Lower leg skin (tissue), 3 donors: ENCODE data around the gene NOL4L.

Experiments used
- POLR2A ChIP-seq, 2 donors: fragments of 450-650 bp; IDR thresholded peaks; one replicate each; pipeline ENCODE4 v1.6.1; 2016 to 2017; ENCODE audit warnings: antibody characterized with exemption in 2 of 2, mild to moderate bottlenecking in 1 of 2, moderate library complexity in 1 of 2
- TF ChIP-seq, protein P1 (sequence below), 3 donors: fragments of 450-650 bp; IDR thresholded peaks; one replicate each; pipeline ENCODE4 v1.5.1; 2016; ENCODE audit warnings: antibody characterized with exemption in 3 of 3, mild to moderate bottlenecking in 3 of 3, moderate library complexity in 2 of 3

DNA sequence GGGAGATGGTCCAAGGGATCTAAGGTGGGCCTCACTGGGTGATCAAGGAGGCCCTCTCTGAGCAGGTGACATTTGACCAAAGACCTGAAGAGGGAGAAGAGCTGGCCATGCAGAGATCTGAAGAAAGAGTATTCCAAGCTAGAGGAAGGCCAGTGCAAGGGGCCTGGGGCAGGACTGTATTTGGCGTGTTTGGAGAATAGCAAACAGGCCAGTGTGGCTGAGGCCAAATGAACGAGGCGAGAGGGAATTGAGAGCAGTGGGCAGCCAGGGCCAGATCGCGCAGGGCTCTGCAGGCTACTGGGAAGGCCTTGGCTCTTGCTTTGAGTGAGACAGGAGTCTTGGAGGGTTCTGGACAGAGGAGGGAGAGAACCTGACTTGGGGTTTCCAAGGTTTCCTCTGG, 9.3 kb downstream of the NOL4L start:
- TF ChIP-seq, protein P1, sequence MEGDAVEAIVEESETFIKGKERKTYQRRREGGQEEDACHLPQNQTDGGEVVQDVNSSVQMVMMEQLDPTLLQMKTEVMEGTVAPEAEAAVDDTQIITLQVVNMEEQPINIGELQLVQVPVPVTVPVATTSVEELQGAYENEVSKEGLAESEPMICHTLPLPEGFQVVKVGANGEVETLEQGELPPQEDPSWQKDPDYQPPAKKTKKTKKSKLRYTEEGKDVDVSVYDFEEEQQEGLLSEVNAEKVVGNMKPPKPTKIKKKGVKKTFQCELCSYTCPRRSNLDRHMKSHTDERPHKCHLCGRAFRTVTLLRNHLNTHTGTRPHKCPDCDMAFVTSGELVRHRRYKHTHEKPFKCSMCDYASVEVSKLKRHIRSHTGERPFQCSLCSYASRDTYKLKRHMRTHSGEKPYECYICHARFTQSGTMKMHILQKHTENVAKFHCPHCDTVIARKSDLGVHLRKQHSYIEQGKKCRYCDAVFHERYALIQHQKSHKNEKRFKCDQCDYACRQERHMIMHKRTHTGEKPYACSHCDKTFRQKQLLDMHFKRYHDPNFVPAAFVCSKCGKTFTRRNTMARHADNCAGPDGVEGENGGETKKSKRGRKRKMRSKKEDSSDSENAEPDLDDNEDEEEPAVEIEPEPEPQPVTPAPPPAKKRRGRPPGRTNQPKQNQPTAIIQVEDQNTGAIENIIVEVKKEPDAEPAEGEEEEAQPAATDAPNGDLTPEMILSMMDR (IDR thresholded peaks at IDR 0.05) = no peak
- TF ChIP-seq POLR2A (IDR thresholded peaks at IDR 0.05) = no peak
